HepG2 (cell line): ENCODE data around the gene PTPA. TPM values are rescaled to one million over a fixed set of nuclear protein-coding genes. Genes with fewer than 3 reads are reported as not detected.

Experiments used
- POGK ChIP-seq: sonication (generic); formaldehyde crosslinking; conservative IDR thresholded peaks from 2 replicates; pipeline ENCODE4 v1.8.0; 2022; ENCODE audit warnings: mild to moderate bottlenecking, moderate library complexity, missing genetic modification reagents
- SNAPC2 ChIP-seq: sonication (generic); formaldehyde crosslinking; IDR thresholded peaks from 2 replicates; pipeline ENCODE4 v1.8.1; 2022; ENCODE audit warnings: mild to moderate bottlenecking, missing genetic modification reagents
- THAP9 ChIP-seq: sonication (generic); formaldehyde crosslinking; IDR thresholded peaks from 2 replicates; pipeline ENCODE4; 2020; ENCODE audit warnings: missing genetic modification reagents, mild to moderate bottlenecking, borderline replicate concordance
- ZMYM3 ChIP-seq: sonication (generic); formaldehyde crosslinking; IDR thresholded peaks from 2 replicates; pipeline ENCODE4 v1.5.1; 2020; ENCODE audit warnings: mild to moderate bottlenecking, missing genetic modification reagents
- ZNF441 ChIP-seq: sonication (generic); formaldehyde crosslinking; IDR thresholded peaks from 2 replicates; pipeline ENCODE4 v1.7.0; 2021; ENCODE audit warnings: missing genetic modification reagents, borderline replicate concordance
- polyA plus RNA-seq, 8 experiments: library from polyadenylated mRNA; depleted of rRNA in 3 of 8; stranded (reverse) in 7 of 8; unstranded in 1 of 8; fragments of >200 nt; fragmentation: Illumina TruSeq in 4 of 8; extraction: Trizol in 4 of 8; gene quantifications; 2 replicates each; pipeline versions ENCODE4 v1.2.1 to v1.2.3, GENCODE V29; 2011 to 2016; ENCODE audit warnings: low read depth in 4 of 8, missing spikeins in 1 of 8, mixed read lengths in 1 of 8; ENCODE audit not compliant: insufficient read depth in 1 of 8
- total RNA-seq, 5 experiments: library from RNA; depleted of rRNA; stranded (reverse); fragments of >200 nt; fragmentation: Illumina TruSeq; extraction: Trizol; gene quantifications; 2 replicates each; pipeline ENCODE4 v1.2.3, GENCODE V29; 2016; ENCODE audit warnings: low read depth in 1 of 5
- TF ChIP-seq, protein P1 (sequence below): sonication (generic); formaldehyde crosslinking; IDR thresholded peaks from 2 replicates; pipeline ENCODE4 v1.5.1; 2020; ENCODE audit warnings: mild to moderate bottlenecking, missing genetic modification reagents, borderline replicate concordance
- TF ChIP-seq, protein P2 (sequence below): sonication (generic); formaldehyde crosslinking; IDR thresholded peaks from one replicate; pipeline ENCODE4 v1.5.1; 2020; ENCODE audit warnings: mild to moderate bottlenecking, missing genetic modification reagents; ENCODE audit errors: not compliant biosample characterization

The PTPA gene
- total and polyA plus RNA-seq, 2 of the 13 experiments (the other 11 are each of a cell fraction or from before 2014, with no cell fraction given), result 79.3 to 105 TPM

DNA sequence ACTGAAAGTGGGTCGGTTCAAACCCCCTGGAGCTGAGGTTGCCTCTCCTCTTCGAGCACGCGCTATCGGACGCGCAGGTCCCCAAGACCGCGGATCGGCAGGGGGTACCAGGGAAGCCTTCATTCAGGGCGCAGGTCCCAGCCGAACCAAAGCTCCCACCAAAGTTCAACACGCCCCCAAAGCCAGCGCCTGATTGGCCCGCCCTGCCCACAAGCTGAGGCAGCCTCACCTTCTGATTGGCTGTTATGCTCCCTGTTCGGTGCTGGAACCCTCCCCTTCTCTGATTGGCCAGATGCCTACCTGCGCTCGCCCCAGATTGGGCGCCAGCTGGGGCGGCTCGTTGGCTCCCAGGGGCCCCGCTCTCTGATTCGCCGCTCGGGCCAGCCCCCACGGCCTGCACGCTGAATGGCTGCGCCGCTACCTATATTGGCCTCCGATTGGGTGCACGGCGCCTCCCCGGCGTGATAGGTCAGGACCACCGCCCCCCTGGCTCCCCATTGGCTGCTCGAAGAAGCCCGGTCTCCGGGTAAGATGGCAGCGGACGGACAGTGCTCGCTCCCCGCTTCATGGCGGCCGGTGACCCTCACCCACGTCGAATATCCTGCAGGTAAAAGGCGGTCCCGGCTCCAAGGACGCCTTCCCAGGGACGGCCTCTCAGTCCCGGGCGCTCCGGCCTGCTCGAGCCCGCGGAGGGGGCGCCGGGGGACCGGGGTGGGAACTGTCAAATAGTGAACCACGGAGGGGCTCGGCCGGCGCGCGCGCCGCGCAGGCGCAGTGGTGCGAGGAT is 30.4 kb upstream of the PTPA start, which contains the start of gene DOLPP1 (continued):
- TF ChIP-seq, protein P1, sequence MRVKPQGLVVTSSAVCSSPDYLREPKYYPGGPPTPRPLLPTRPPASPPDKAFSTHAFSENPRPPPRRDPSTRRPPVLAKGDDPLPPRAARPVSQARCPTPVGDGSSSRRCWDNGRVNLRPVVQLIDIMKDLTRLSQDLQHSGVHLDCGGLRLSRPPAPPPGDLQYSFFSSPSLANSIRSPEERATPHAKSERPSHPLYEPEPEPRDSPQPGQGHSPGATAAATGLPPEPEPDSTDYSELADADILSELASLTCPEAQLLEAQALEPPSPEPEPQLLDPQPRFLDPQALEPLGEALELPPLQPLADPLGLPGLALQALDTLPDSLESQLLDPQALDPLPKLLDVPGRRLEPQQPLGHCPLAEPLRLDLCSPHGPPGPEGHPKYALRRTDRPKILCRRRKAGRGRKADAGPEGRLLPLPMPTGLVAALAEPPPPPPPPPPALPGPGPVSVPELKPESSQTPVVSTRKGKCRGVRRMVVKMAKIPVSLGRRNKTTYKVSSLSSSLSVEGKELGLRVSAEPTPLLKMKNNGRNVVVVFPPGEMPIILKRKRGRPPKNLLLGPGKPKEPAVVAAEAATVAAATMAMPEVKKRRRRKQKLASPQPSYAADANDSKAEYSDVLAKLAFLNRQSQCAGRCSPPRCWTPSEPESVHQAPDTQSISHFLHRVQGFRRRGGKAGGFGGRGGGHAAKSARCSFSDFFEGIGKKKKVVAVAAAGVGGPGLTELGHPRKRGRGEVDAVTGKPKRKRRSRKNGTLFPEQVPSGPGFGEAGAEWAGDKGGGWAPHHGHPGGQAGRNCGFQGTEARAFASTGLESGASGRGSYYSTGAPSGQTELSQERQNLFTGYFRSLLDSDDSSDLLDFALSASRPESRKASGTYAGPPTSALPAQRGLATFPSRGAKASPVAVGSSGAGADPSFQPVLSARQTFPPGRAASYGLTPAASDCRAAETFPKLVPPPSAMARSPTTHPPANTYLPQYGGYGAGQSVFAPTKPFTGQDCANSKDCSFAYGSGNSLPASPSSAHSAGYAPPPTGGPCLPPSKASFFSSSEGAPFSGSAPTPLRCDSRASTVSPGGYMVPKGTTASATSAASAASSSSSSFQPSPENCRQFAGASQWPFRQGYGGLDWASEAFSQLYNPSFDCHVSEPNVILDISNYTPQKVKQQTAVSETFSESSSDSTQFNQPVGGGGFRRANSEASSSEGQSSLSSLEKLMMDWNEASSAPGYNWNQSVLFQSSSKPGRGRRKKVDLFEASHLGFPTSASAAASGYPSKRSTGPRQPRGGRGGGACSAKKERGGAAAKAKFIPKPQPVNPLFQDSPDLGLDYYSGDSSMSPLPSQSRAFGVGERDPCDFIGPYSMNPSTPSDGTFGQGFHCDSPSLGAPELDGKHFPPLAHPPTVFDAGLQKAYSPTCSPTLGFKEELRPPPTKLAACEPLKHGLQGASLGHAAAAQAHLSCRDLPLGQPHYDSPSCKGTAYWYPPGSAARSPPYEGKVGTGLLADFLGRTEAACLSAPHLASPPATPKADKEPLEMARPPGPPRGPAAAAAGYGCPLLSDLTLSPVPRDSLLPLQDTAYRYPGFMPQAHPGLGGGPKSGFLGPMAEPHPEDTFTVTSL, result no peak
- TF ChIP-seq, protein P2, sequence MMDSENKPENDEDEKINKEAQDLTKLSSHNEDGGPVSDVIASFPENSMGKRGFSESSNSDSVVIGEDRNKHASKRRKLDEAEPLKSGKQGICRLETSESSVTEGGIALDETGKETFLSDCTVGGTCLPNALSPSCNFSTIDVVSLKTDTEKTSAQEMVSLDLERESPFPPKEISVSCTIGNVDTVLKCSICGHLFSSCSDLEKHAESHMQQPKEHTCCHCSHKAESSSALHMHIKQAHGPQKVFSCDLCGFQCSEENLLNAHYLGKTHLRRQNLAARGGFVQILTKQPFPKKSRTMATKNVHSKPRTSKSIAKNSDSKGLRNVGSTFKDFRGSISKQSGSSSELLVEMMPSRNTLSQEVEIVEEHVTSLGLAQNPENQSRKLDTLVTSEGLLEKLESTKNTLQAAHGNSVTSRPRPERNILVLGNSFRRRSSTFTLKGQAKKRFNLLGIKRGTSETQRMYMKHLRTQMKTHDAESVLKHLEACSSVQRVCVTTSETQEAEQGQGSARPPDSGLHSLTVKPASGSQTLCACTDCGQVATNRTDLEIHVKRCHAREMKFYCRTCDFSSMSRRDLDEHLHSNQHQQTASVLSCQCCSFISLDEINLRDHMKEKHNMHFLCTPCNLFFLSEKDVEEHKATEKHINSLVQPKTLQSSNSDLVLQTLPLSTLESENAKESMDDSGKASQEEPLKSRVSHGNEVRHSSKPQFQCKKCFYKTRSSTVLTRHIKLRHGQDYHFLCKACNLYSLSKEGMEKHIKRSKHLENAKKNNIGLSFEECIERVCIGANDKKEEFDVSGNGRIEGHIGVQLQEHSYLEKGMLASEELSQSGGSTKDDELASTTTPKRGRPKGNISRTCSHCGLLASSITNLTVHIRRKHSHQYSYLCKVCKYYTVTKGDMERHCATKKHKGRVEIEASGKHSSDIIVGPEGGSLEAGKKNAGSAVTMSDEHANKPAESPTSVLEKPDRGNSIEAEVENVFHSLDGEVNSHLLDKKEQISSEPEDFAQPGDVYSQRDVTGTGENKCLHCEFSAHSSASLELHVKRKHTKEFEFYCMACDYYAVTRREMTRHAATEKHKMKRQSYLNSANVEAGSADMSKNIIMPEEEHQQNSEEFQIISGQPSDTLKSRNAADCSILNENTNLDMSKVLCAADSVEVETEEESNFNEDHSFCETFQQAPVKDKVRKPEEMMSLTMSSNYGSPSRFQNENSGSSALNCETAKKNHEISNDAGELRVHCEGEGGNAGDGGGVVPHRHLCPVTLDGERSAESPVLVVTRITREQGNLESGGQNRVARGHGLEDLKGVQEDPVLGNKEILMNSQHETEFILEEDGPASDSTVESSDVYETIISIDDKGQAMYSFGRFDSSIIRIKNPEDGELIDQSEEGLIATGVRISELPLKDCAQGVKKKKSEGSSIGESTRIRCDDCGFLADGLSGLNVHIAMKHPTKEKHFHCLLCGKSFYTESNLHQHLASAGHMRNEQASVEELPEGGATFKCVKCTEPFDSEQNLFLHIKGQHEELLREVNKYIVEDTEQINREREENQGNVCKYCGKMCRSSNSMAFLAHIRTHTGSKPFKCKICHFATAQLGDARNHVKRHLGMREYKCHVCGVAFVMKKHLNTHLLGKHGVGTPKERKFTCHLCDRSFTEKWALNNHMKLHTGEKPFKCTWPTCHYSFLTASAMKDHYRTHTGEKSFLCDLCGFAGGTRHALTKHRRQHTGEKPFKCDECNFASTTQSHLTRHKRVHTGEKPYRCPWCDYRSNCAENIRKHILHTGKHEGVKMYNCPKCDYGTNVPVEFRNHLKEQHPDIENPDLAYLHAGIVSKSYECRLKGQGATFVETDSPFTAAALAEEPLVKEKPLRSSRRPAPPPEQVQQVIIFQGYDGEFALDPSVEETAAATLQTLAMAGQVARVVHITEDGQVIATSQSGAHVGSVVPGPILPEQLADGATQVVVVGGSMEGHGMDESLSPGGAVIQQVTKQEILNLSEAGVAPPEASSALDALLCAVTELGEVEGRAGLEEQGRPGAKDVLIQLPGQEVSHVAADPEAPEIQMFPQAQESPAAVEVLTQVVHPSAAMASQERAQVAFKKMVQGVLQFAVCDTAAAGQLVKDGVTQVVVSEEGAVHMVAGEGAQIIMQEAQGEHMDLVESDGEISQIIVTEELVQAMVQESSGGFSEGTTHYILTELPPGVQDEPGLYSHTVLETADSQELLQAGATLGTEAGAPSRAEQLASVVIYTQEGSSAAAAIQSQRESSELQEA (CRISPR knock-in tag), result no peak
- TF ChIP-seq ZNF441 (CRISPR knock-in tag) (0 out of 2 replicates have a peak, but pooled peaks have one; percentile 30), ZMYM3 (CRISPR knock-in tag) (peak; percentile 87), SNAPC2 (peak; percentile 44; the same call in 1 of the 2 replicates), THAP9 (CRISPR knock-in tag) (peak; percentile 94), POGK (CRISPR knock-in tag) (peak; percentile 21; the same call in 1 of the 2 replicates)
